ENCODE data around the gene FGD5. TPM values are rescaled to one million over a fixed set of nuclear protein-coding genes. Genes with fewer than 3 reads are reported as not detected.

FGD5 gene
- total and polyA plus RNA-seq, 2 experiments from 2014 or later, result 0.59 to 1.1 TPM

DNA sequence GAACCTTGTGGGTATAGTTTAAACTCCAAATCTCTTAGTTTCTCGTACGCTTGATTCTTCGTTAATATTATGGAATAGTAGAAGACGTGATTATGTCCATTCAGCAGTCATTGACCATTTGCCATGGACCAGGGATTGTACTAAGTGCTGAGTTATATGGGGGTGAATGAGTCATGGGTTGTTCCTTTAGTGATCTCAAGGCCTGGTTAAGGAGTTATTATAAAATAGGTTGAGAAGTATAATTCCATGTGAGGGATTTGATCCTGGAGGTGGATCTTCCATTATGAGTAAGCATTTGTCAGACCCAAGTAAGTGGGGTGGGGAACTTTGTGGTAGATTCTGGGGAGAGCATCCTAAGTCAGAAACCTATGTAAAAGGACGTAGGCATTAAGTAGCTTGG, 144.0 kb downstream of the FGD5 start:
- Histone ChIP-seq H3K27me3 (no peaks in the 10 kb centered on the region), H3K4me3 (no peak overlapping the region), H3K27ac (no peak overlapping the region), H3K4me1 (ENCODE audit: low read depth) (no peaks in the 10 kb centered on the region), H3K9me3 (ENCODE audit: low read depth) (no peaks in the 10 kb centered on the region), H3K36me3 (peaks cover 10% of the 10 kb centered on the region)
- DNase-seq (ENCODE audit: low read depth in 1 of 2, low spot score in 1 of 2), result no peak
- TF ChIP-seq, protein P1, sequence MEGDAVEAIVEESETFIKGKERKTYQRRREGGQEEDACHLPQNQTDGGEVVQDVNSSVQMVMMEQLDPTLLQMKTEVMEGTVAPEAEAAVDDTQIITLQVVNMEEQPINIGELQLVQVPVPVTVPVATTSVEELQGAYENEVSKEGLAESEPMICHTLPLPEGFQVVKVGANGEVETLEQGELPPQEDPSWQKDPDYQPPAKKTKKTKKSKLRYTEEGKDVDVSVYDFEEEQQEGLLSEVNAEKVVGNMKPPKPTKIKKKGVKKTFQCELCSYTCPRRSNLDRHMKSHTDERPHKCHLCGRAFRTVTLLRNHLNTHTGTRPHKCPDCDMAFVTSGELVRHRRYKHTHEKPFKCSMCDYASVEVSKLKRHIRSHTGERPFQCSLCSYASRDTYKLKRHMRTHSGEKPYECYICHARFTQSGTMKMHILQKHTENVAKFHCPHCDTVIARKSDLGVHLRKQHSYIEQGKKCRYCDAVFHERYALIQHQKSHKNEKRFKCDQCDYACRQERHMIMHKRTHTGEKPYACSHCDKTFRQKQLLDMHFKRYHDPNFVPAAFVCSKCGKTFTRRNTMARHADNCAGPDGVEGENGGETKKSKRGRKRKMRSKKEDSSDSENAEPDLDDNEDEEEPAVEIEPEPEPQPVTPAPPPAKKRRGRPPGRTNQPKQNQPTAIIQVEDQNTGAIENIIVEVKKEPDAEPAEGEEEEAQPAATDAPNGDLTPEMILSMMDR (IDR thresholded peaks at IDR 0.05; ENCODE audit: low read depth, low read length), result no peak

GRCh38 chr3:14967285-14967684, 148.5 kb downstream of the FGD5 start:
- Histone ChIP-seq H3K27me3 (no peaks in the 10 kb centered on the region), H3K36me3 (peaks cover 4% of the 10 kb centered on the region), H3K27ac (no peak overlapping the region), H3K9me3 (ENCODE audit: low read depth) (no peaks in the 10 kb centered on the region), H3K4me3 (no peak overlapping the region), H3K4me1 (ENCODE audit: low read depth) (no peaks in the 10 kb centered on the region)
- TF ChIP-seq, protein P1 (IDR thresholded peaks at IDR 0.05; ENCODE audit: low read depth, low read length), result no peak
- DNase-seq (ENCODE audit: low read depth in 1 of 2, low spot score in 1 of 2), result no peak

DNA sequence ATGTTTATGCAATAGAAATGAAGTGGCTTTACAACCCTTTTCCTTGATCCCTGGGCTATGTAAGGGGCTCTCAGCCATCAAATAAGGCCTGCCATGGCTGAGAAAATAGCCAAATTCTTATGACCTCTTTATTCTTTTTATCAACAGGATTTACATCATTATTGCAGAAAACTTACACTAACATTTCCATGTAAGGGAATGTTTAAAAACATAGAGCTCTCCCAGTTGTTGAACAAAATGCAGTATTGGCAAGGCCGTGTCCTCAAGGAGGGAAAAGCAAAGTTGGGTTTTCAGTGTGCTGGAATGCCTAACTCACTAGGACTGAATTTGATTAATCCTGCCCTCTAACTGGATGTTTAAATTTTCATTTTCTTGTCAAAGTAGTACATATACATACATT, 150.9 kb downstream of the FGD5 start:
- no peaks in the 10 kb centered on the region for H3K9me3 ChIP-seq (ENCODE audit: low read depth)
- peaks cover 6% of the 10 kb centered on the region for H3K36me3 ChIP-seq
- TF ChIP-seq, protein P1 (IDR thresholded peaks at IDR 0.05; ENCODE audit: low read depth, low read length), result no peak
- no peaks in the 10 kb centered on the region for H3K27me3 ChIP-seq
- DNase-seq (ENCODE audit: low read depth in 1 of 2, low spot score in 1 of 2), result no peak
- no peaks in the 10 kb centered on the region for H3K4me1 ChIP-seq (ENCODE audit: low read depth)
- H3K27ac ChIP-seq, result no peak overlapping the region
- no peak overlapping the region for H3K4me3 ChIP-seq

DNA sequence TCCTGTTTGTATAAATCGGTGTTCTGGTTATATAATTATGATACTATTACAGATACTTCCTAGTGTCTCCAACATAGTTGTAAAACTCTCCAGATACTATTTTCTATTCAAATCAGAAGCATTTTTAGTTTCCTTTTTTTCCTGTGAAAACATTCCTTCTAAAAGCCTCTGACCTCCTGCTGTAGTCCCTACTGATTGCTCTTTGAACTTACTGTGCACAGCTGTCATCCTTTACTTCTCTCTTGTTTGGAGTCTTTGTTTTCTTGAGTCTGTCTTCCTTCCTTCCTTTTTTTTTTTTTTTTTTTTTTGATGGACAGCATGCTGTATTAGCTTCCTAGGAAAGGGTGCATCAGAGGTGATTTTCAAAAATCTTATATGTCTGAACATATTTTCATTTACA, 157.6 kb downstream of the FGD5 start:
- H3K9me3 ChIP-seq (ENCODE audit: low read depth), result no peaks in the 10 kb centered on the region
- TF ChIP-seq, protein P1 (IDR thresholded peaks at IDR 0.05; ENCODE audit: low read depth, low read length), result no peak
- no peak overlapping the region for H3K4me3 ChIP-seq
- H3K36me3 ChIP-seq, result peaks cover 3% of the 10 kb centered on the region
- no peak for DNase-seq (ENCODE audit: low read depth in 1 of 2, low spot score in 1 of 2)
- H3K4me1 ChIP-seq (ENCODE audit: low read depth), result no peaks in the 10 kb centered on the region
- H3K27ac ChIP-seq, result no peak overlapping the region
- H3K27me3 ChIP-seq, result no peaks in the 10 kb centered on the region

DNA sequence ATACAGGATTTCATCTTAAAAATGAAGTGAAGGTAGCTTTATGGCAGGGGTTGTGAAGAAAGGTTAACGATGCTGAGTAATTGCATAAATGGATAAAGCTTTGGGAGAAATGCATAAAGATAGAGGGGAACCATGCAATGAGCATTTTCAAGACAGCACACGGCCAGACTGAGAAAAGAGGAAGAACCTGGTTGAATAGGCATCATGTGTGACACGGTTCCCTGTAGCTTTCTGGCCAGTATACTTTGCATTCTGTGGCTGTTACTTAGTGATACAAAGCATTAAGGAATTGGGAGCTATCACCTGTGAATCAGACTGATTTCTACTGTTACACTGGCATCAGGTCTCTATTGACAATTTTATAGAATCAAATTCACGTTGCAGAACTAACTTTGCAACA, 161.9 kb downstream of the FGD5 start:
- Histone ChIP-seq H3K27ac (no peak overlapping the region), H3K27me3 (no peaks in the 10 kb centered on the region), H3K9me3 (ENCODE audit: low read depth) (no peaks in the 10 kb centered on the region), H3K4me1 (ENCODE audit: low read depth) (no peaks in the 10 kb centered on the region), H3K36me3 (no peaks in the 10 kb centered on the region), H3K4me3 (no peak overlapping the region)
- TF ChIP-seq, protein P1 (IDR thresholded peaks at IDR 0.05; ENCODE audit: low read depth, low read length), result no peak
- DNase-seq (ENCODE audit: low read depth in 1 of 2, low spot score in 1 of 2), result no peak

Other genes starting within 250 kb of the FGD5 start
- gene CCDC174, start 167.2 kb upstream of the FGD5 start, total RNA-seq, result 11.7 and 18.6 TPM in 2 replicates
- gene CCDC174, start 167.2 kb upstream of the FGD5 start, polyA plus RNA-seq, result 19.2 and 20.2 TPM in 2 replicates
- gene C3orf20, start 143.8 kb upstream of the FGD5 start, total RNA-seq, result 0.21 and 0.92 TPM in 2 replicates
- gene C3orf20, start 143.8 kb upstream of the FGD5 start, polyA plus RNA-seq, result not detected in 2 replicates
- 19.9 and 26.5 TPM in 2 replicates for gene NR2C2, start 128.6 kb downstream of the FGD5 start, total RNA-seq
- gene NR2C2, start 128.6 kb downstream of the FGD5 start, polyA plus RNA-seq, result 16.2 and 29.6 TPM in 2 replicates
- 42.1 and 47.6 TPM in 2 replicates for gene MRPS25, start 246.4 kb downstream of the FGD5 start, total RNA-seq
- 96.9 and 104 TPM in 2 replicates for gene MRPS25, start 246.4 kb downstream of the FGD5 start, polyA plus RNA-seq